GM21447 (cell line): ENCODE data around the gene NR4A1.

ENCODE experiments used
- ATAC-seq: cut with Tn5 transposase; IDR thresholded peaks from one replicate; pipeline ENCODE4 v1.9.1; 2021; ENCODE audit not compliant: unreplicated experiment

NR4A1 gene

DNA sequence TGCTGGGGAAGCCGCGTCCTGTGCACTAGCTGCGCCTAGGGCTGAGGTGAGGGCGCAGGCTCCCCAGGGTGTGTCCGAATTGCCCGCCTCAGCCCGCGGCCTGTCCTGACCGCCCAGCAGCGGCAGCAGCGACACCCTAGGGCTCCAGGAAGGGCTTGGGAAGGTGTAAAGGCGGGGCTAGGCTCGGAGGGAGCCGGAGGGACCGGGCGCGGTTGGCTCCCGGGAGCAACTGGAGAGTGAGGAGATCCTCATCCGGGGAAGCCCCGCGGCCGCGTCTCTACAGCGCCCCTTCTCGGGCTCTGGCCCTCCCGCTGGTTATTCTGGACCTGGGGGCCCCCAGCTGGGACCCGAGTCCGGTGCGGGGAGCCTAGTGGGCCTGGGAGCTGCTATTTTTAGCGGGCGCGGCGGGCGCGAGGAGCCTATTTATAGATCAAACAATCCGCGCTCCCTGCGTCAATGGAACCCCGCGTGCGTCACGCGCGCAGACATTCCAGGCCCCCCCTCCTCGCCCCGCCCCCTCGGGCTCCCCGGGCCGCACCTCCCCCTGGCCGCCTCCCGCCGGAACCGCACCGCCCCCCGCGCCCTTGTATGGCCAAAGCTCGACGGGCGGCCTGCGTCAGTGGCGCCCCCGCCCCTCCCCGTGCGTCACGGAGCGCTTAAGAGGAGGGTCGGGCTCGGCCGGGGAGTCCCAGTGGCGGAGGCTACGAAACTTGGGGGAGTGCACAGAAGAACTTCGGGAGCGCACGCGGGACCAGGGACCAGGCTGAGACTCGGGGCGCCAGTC is at the start of gene NR4A1:
Gene NR4A1, plus strand, starts transcription at position 685 of the 784 bp plus-strand sequence. CDS start 2,887 bp downstream, outside the sequence.
- ATAC-seq = peak; percentile 76

DNA sequence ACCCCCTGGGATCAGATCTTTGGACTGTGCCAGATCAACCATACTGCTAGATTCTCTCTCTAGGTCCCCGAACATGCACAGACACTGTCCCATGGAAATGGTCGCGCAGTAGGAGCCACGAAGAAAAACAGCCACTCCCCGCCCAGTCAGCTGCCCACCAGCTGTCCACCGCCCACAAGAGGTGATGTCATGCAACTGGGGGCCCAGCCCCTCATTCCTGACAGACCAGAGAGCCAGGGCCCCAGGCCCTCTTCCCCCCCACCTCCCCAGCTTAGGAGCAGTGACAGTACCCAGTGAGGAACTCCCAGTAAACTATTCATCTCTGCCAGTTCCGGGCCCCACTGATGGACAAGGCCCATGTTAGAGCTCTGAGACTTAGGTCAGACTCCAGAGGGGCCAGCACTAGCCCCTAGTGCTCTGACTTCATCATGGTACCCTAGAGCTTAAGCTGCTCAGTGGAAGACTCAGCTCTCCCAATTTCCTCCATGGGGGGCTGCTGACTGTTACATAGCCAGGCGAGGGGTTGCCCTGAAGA is 48.2 kb upstream of the NR4A1 start:
- no peak for ATAC-seq

DNA sequence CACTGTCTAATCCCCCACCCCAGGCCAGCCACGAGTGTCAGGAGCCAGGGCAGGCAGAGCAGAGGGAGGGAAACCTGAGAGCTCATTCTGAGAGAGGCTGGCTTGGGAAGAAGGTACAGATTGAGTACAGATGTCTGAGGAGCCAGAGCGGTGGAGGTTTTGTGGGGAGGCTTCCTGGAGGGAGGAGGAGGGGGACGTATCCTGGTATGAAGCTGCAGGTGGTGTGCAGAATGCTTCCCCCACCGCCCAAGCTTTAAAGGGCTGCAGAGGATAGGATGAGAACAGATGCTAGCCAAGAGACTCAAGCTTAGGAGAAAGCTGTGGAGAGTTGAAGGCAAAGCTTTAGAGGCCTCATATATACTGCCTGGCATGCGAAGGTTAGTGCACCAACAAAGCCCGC is 47.7 kb upstream of the NR4A1 start:
- no peak for ATAC-seq

DNA sequence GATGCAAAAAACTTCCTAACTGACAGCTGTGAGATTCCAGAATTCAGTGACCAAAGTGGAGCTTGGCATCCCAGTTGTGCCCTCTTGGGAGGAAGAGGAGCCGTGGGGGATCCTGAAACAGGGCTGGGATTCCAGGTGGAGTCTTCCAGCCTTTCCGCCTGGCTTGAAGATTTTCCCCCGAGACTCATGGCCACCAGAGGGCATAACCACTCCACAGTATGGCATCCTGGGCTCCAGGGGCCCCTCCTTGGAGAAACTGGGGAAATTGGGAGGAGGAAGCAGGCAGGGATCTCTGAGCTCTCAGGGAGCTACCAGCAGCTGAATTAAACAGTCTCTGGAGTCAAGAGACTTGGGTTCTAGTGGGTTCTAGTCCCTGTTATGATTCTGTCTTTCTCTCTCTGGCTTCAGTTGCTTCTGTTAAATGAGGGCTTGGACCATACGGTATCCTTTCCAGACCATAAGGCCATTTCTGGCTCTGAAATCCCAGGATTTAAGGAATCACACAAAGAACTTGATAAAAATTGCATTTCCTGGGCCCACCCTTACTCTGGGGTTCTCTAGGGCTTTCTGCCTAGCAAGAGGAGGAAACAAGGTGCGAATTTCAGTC is 47.1 kb upstream of the NR4A1 start:
- ATAC-seq = no peak

DNA sequence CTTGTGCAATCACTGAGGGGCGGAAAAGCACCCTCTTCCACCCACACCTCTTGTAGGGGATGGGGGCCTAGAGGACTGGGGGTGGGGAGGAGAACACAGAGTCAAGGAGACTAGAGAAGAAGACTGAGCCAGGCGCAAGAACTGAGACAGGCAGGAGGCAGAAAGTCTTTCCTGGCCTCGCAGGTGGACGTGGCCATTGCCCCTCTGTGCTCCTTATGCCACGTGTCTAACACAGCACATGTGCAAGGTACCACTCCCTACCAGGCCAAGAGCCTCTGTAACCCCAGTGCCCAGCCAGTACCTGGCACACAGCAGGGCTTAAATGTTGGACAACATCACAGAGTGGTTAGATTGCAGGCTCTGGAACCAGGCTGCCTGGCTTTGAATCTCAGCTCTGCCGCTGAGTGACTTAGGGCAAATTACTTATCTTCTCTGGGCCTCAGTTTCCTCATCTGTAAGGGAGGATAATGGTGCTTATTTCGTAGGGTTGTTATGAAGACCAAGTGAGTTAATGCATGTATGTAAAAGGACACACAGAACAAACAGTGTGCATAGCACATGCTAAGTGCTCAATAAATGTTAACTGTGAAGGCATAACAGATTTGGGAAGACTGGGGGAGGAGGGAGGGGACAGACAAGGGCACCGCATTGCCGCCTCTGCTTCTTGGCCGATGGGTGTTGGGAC is 45.9 kb upstream of the NR4A1 start:
- ATAC-seq = no peak

DNA sequence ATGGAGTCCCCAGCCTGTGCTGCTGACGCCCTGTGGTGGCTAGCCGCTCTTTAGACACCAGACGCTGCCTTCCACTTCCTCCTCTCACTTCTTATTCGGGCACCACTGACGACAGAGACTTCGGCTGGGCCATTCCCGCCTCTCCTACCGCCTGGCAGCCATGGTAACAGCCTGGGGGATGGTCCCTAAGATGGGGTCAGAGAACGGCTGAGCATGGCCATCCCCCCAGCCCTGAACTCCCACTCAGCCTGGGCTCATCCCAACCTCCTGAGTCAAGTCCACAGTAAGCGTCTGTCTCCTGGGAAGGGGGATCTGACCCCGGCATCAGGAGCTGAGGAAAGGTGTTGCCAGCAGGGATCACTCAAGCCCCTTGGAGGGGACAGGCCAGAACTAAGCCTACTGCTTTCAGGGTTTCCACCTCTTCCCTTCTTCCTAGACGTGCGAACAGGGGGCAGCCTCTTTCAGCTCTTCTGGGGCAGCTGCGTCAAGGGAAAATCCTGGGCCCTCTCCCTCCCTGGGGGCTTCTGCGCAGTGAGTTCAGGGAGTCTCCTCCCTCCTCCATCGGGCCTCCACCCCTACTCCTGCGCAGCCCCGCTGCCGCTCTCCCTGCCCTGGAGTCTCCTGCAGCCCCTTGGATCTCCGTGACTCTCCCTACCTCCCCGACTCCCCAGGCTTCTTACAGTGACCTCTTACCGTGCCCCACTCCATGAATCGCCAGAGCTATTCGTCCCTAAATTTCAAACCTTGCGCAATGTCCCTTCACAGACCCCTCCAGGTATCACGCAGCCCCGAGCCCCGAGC is 45.1 kb upstream of the NR4A1 start:
- ATAC-seq = peak; percentile 70

DNA sequence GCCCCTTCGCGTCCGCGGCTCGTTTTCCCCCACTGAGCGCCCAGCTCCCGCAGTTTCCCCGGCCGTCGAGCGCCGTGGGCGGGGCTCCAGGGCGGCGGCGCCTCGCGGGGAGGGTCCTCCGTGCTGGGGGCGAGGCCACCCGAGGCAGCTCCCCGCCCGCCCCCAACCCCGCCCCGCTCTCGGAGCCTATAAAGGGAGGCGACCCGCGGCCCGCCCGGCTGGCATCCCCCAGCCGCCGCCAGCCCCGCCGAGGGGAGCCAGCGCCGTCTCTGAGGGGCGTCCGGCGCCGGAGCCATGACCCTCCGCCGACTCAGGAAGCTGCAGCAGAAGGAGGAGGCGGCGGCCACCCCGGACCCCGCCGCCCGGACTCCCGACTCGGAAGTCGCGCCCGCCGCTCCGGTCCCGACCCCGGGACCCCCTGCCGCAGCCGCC is 44.5 kb upstream of the NR4A1 start, which contains the start of gene TAMALIN:
Gene TAMALIN, plus strand, starts transcription at position 221 of the 432 bp plus-strand sequence. Its CDS starts 74 bp downstream, at position 295.
- ATAC-seq = no peak

DNA sequence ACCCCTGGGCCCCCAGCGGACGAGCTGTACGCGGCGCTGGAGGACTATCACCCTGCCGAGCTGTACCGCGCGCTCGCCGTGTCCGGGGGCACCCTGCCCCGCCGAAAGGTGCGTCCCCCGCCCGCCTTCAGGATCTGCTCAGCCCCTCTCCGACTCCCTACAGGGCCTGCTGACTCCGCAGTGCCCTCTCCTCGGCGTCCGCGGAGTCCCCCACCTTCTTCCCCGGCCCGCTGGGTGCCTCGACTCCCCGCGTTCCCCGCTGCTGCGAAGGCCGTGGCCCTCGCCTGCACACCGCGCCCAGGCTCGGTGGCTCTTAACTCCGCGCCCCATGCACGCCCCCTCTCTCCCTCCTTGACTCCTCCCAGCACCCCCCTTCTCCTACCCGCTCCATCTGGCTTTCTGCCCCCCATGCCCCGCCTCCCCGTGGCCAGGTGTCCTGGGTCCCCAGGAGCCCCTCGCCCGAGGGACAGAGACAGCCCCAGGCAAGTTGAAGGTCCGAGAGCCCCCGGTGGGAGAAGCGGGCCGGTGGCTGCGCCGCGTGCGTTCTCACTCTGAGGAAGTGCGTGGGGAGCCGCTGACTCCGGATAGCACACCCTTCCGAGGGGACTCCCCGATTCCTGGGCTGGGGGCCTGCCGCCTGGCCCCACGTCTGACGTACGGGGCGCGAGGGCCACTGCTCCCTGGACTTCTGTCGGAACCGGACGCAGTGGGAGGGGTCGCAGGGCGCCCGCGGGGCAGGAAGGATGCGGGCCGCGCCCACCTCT is 43.9 kb upstream of the NR4A1 start:
- ATAC-seq = no peak

DNA sequence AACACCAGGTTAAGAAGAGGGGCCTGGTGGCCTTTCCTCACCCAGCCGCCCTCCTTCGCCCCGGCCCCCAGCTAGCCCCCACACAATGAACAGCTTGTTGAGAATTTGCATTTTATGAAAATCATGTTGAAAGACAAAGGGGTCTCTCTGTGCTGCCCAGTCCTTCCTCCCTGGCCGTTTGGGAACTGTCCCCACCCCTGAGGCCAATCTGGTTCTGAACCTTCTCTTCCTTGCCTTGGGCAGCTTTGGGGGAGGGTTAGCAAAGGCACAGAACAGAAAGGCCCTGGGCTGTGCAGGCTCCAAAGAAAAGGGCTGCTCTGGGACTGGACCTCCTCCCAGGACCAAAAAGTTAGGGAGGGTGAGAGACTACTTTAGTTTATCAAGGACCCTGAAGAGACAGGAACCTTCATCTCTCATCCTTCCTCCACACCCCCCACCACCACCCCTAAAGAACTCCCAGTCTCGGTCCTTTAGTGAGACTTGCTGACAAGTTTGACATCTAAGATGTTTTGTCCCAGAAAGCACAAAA is 43.2 kb upstream of the NR4A1 start:
- ATAC-seq = no peak

DNA sequence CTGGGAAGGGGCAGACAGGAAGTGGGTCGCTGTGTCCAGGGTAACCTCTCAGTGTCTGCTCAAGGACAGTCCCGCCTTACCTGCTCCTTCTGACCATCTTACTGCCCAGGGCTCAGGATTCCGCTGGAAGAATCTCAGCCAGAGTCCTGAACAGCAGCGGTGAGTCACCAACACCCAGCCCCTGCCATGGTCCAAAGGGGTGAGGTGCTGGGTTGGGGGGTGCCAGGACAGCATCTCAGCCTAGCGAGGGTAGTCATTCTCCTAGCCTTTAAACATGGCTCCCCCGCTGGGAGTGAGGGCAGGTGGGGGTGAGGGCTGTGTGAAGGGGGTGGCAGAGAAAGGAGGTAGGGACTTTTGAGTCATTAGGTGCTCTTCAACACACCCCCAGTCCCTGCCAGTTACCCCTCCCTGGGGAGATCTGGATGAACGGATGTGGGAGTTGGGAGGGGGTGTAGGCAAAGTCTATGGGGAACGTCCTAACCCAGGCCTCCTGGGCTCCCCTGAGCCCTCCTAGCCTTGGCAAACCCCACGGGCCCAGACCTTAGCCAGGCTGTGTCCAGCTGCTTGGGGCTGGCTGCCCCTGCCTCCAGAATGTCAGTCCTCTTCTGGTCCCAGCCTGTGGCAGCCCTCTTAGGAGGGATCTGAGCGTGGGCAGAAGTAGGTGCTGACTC is 42.0 kb upstream of the NR4A1 start:
- no peak for ATAC-seq

DNA sequence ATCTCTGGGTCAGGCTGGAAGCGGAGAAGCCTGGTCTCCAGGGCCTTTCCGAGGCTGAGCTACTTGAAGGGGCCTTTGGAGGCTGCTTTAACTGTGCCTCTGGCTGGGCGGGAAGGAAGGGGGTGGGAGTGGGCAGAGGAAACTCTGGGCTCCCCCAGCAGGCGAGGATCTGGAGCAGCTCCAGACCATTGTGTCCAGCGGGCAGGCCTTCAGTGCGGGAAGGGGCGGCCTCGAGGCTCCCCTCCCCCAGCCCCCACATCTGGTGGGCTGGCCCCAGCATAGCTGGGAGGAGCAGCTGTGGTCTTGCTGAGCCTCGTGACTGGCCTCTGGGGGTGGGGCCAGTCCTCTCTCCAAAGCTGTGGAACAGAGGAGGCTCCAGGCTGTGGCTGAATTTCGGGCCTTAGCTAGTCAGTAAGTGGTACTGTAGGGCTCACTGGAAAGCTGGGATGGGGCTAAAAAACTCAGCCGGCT is 41.1 kb upstream of the NR4A1 start:
- ATAC-seq = no peak

DNA sequence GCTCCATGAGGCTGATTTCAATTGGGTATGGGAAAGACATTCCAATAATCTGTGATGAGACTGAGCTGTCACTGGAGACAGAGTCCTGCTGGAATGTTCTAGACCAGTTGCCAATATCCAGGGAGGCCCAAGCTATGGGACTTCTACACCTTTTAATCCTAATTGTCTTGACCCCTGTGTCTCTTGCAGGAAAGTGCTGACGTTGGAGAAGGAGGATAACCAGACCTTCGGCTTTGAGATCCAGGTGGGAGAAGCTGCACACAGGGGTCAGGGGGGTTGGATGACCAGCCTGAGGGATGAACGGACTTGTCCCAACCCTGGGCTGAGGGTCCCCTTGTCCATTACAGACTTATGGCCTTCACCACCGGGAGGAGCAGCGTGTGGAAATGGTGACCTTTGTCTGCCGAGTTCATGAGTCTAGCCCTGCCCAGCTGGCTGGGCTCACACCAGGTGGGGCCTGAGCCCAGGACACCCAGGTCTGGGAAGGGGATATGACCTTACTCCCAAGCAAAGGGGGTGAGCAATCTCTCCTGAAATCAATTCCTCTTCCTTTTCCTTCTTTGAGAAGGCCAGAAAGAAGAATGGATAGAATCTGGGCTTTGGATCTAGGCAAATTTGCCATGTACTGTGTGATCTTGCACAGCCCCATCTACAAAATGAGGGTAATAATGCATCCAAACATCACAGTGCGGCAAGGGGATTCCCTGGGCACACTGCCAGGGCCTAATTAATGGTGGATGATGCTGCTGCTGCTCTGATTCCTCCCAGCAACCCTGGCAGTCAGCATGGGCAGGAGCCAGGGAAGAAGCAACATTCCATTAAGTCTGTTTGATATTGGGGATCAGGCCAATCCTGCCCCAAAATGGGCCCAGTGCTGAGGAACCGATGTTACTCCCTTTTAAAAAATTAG is 40.3 kb upstream of the NR4A1 start:
- no peak for ATAC-seq

DNA sequence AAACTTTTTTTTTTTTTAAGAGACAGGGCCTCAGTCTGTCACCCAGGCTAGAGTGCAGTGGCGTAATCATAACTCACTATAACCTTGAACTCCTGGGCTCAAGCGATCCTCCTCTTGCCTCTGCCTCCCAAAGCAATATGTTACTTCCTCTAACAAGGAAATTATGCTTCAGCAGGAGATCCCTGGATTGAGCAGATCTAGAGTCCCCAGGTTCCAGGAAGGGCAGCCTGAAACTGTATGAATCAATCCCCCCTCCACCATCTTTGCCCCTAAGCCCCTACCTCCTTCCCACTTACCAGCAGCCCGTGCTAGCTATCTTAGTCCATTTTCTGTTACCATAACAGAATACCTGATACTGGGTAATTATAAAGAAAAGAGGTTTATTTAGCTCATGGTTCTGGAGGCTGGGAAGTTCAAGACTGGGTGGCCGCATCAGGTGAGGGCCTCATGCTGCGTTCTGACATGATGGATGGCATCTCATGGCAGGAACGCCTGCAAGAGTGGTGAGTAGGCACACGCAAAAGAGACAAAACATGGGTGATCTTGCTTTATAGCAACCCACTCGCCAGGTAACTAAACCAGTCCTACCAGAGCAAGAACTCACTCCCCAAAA is 39.5 kb upstream of the NR4A1 start:
- ATAC-seq = no peak

DNA sequence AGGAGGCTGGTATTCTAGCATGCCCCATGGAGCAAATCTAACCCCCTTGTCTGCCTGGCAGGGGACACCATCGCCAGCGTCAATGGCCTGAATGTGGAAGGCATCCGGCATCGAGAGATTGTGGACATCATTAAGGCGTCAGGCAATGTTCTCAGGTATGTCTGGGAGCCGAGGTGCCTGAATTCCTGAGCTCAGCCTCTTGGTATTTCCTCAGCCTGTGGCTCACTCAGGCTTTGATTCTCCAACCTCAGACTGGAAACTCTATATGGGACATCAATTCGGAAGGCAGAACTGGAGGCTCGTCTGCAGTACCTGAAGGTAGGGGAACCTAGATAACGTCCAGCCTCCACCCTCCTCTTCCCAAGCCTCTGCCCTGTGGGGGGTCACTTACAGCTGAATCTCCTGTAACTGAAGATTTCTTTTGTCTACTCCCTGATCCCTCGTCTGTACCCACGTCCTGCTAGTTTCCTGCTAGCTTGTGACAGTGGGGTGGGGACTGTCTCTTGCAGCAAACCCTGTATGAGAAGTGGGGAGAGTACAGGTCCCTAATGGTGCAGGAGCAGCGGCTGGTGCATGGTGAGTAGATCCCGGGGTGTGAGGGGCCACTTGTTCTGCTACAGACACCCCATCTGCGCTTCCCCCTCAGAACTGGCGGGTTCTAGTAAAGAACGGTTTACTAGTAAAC is 37.5 kb upstream of the NR4A1 start:
- ATAC-seq = no peak

DNA sequence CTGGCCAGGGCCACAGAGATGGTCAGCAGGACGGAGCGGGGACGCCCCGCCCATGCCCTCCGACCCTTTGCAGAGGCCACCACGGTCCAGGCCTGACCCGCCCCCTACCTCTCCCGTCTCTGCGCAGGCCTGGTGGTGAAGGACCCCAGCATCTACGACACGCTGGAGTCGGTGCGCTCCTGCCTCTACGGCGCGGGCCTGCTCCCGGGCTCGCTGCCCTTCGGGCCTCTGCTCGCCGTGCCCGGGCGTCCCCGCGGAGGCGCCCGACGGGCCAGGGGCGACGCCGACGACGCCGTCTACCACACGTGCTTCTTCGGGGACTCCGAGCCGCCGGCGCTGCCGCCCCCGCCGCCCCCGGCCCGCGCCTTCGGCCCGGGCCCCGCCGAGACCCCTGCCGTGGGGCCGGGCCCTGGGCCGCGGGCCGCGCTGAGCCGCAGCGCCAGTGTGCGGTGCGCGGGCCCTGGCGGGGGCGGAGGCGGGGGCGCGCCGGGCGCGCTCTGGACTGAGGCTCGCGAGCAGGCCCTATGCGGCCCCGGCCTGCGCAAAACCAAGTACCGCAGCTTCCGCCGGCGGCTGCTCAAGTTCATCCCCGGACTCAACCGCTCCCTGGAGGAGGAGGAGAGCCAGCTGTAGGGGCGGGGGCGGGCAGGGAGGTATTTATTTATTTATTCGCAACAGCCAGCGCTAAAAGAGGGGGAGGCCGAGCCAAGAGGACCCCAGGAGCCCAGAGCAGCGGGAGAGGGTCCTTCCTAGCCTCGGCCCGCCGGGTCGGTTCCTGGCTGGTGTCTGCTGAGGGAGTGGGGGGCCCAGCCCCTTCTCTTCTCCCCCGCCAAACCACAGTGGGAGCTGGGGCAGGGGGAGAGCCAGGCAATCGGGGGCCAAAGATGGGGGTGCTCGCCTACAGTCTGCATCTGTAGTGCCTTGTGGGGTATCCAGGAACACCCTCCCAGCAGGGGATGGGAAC is 36.4 kb upstream of the NR4A1 start:
- no peak for ATAC-seq

DNA sequence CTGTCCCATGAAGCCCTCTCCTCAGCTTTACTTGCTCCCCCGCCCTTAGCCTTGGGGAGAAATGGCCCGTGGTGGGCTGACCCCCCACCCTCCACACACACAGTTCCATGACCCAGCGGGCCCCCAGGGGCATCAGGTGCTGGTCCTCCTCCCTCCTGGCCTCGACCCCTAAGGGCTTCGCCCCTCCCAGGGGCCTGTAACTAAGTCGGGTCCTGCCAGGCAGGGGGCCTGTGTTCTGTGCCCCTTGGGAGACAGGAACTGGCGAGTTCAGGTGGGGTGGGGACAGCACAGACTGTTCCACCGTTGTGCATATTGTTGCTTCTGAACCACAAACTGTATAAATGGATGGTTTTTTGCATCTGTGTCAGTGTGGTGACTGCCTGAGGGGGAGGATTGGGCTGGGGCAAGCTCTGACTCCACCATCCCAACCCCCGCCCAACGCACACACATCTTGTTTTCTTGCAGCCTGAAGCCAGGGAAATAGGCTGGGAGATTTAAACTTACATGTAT is 35.7 kb upstream of the NR4A1 start:
- no peak for ATAC-seq
